Mesothelial cell of epicardium (in vitro differentiated cells): ENCODE data around the gene TAF8. TPM values are rescaled to one million over a fixed set of nuclear protein-coding genes. Genes with fewer than 3 reads are reported as not detected.

Experiments
- DNase-seq, 2 experiments: peaks; one replicate each; pipeline ENCODE4 v3.0.0; 2021; ENCODE audit warnings: low spot score in 2 of 2; ENCODE audit not compliant: unreplicated experiment in 2 of 2
- H3K27ac Mint-ChIP-seq: 2 replicates; pipeline ENCODE4 v1.8.0; 2021; ENCODE audit warnings: mixed read lengths
- H3K27me3 Mint-ChIP-seq: 2 replicates; pipeline ENCODE4 v1.8.0; 2021; ENCODE audit warnings: low read depth, mixed read lengths
- H3K36me3 Mint-ChIP-seq: 2 replicates; pipeline ENCODE4 v1.8.0; 2021; ENCODE audit warnings: mixed read lengths
- H3K4me1 Mint-ChIP-seq: 2 replicates; pipeline ENCODE4 v1.8.0; 2021; ENCODE audit warnings: mixed read lengths
- H3K4me3 Mint-ChIP-seq: 2 replicates; pipeline ENCODE4 v1.8.0; 2021; ENCODE audit warnings: mild to moderate bottlenecking, moderate library complexity, mixed read lengths
- H3K9me3 Mint-ChIP-seq: 2 replicates; pipeline ENCODE4 v1.8.0; 2021; ENCODE audit warnings: mixed read lengths
- total RNA-seq: library from RNA; stranded (reverse); gene quantifications from 3 replicates; pipeline ENCODE4 v1.2.1, GENCODE V29; 2021
- TF ChIP-seq, protein P1 (sequence below): fragments of 200-600 bp; sonication (generic); IDR thresholded peaks from one replicate; pipeline ENCODE4 v1.5.0; 2021; ENCODE audit warnings: antibody characterized with exemption; ENCODE audit not compliant: unreplicated experiment

Gene TAF8
- total RNA-seq, 1 donor from 2014 or later: 38.9 TPM

DNA sequence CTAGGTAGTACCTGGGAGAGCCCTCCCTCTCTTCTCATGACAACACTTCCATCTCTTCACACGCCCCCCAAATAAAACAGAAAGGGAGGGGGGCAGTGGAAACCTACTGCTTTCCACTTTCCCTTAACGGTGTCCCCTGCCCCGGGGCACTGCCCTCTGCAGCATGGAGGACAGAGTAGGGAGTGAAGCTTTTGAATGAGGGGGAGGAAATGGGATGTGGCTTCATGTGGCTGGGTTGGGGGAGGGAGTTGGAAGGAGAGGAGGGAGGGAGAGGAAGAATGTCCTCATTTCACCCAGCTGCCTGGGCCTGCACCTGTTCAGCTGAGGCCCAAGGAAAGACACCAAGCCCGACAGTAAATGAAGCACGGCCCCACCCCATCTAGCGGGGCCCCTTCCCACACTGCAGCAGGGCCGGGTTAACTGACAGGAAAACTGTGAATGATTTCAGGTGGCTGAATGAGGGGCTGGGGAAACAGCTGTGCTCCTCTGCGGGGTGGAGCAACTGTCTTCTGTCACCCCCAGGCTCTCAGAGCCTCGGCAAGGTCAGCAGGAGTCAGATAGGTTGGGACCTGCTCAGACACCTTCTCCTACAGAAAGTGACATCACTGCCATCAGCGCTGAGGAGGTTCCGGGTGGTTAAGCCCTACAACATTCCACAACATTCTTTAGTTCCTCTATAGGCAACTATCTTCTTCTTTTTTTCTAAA lies 40.0 kb upstream of the TAF8 start:
- H3K4me1 Mint-ChIP-seq: peaks cover 13% of the 10 kb centered on the region
- H3K4me3 Mint-ChIP-seq: no peak overlapping the region
- no peak for DNase-seq
- TF ChIP-seq, protein P1, sequence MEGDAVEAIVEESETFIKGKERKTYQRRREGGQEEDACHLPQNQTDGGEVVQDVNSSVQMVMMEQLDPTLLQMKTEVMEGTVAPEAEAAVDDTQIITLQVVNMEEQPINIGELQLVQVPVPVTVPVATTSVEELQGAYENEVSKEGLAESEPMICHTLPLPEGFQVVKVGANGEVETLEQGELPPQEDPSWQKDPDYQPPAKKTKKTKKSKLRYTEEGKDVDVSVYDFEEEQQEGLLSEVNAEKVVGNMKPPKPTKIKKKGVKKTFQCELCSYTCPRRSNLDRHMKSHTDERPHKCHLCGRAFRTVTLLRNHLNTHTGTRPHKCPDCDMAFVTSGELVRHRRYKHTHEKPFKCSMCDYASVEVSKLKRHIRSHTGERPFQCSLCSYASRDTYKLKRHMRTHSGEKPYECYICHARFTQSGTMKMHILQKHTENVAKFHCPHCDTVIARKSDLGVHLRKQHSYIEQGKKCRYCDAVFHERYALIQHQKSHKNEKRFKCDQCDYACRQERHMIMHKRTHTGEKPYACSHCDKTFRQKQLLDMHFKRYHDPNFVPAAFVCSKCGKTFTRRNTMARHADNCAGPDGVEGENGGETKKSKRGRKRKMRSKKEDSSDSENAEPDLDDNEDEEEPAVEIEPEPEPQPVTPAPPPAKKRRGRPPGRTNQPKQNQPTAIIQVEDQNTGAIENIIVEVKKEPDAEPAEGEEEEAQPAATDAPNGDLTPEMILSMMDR: no peak
- H3K36me3 Mint-ChIP-seq: peaks cover 2% of the 10 kb centered on the region
- no peaks in the 10 kb centered on the region for H3K9me3 Mint-ChIP-seq
- peak overlapping the region; percentile 43 for H3K27ac Mint-ChIP-seq
- no peaks in the 10 kb centered on the region for H3K27me3 Mint-ChIP-seq

DNA sequence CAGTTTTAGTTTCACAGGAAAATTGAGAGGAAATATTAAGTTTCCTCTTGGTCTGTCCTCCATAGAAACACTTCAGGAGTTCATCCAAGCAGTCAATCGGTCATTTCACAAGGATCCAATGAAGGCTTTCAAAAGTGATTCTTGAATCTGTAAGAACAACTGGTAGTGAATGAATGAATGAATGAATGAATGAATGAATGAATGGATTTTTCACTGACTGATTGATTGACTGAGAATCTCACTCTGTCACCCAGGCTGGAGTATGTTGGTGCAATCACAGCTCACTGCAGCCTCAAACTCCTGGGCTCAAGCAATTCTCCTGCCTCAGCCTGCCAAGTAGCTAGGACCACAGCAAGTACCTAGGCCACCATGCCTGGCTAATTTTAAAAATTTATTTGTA lies 39.4 kb upstream of the TAF8 start:
- Mint-ChIP-seq H3K4me1 (peaks cover 13% of the 10 kb centered on the region), H3K27me3 (no peaks in the 10 kb centered on the region), H3K9me3 (no peaks in the 10 kb centered on the region), H3K27ac (no peak overlapping the region), H3K4me3 (no peak overlapping the region), H3K36me3 (peaks cover 2% of the 10 kb centered on the region)
- no peak for DNase-seq
- TF ChIP-seq, protein P1: no peak

DNA sequence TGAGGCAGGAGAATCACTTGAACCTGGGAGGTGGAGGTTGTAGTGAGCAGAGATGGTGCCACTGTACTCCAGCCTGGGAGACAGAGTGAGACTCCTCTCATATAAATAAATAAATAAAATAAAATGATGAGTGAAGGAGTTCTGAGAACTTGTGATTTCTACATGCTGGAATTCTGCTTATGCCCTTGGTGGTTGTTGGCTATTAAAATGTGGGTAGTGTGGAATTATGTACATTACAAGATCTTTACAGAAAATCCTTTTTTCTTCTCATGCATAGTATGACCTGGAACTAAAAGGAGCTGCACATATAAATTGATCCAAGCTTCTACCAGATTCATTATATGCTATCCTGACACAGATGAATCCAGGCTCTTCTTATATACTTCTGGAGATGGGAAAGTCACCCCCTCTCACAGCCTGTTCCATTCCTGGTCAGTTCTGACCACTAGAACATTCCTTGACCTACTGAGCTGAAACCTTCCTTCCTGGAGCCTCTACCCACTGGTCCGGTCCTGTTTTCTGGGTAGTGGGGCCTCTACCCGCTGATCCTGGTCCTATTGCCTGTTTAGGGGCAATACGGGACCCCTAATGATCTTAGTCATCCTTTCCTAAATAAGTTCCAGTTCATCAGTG lies 37.7 kb upstream of the TAF8 start:
- no peak overlapping the region for H3K27ac Mint-ChIP-seq
- no peak overlapping the region for H3K4me3 Mint-ChIP-seq
- peaks cover 2% of the 10 kb centered on the region for H3K36me3 Mint-ChIP-seq
- H3K9me3 Mint-ChIP-seq: no peaks in the 10 kb centered on the region
- TF ChIP-seq, protein P1: no peak
- no peaks in the 10 kb centered on the region for H3K27me3 Mint-ChIP-seq
- peaks cover 19% of the 10 kb centered on the region for H3K4me1 Mint-ChIP-seq
- no peak for DNase-seq

DNA sequence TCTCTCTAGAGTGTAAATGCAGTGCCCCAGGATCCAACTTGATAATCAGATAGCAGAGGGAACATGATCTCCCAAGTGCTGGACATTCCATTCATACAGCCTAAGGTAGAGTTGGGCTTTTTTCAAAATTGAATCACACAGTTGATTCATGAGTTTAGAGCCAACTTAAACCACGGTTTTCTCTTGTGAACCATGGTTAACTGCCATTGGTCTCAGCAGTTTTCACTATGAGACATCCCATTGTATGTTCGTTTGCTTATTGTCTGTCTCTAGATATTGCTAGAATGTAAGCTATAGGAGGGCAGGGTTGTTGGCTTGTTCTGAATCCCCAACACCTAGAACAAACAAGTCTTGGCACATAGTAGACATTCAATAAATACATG lies 37.2 kb upstream of the TAF8 start:
- Mint-ChIP-seq H3K9me3 (no peaks in the 10 kb centered on the region), H3K27ac (no peak overlapping the region), H3K4me3 (no peak overlapping the region), H3K4me1 (peaks cover 17% of the 10 kb centered on the region), H3K36me3 (peaks cover 2% of the 10 kb centered on the region), H3K27me3 (no peaks in the 10 kb centered on the region)
- TF ChIP-seq, protein P1: no peak
- no peak for DNase-seq

DNA sequence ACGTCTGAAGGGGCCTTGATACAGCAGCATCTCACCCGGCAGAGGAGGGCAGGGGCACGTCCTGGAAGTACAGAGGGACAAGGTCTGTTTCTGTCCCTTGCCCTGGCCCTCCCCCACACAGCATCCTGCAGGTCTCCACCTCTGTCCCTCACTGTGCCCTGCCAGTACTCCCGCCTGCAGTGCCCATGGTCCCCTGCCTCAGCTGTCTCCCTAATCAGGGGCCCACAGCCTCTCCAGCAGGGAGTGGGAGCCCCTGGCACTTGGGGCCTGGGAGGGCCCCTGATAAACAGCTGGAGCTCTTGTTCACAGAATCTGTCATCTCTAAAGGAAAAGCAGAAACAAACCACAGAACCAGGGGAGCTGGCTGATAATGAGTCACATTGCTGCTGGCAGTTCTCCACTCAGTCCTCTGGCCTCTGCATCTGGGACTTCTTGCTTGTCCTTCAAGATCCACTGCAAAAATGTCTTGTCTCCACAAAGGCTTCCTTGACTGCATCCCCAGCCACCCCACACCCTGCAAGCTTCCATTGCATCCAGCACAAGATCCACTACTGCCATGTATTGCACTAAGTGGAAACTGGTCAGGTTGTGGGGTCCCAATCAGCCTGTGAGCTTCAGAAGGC lies 33.2 kb upstream of the TAF8 start:
- peak overlapping the region; percentile 48 for H3K27ac Mint-ChIP-seq
- TF ChIP-seq, protein P1: no peak
- no peak for DNase-seq
- H3K9me3 Mint-ChIP-seq: no peaks in the 10 kb centered on the region
- H3K36me3 Mint-ChIP-seq: peaks cover 2% of the 10 kb centered on the region
- H3K4me1 Mint-ChIP-seq: peaks cover 6% of the 10 kb centered on the region
- H3K27me3 Mint-ChIP-seq: no peaks in the 10 kb centered on the region
- H3K4me3 Mint-ChIP-seq: no peak overlapping the region
